OCI-LY1 (cell line): ENCODE data around the gene PSME3.

Experiments used
- EZH2 ChIP-seq: fragments of 200-600 bp; sonication (generic), shearing (Covaris generic); IDR thresholded peaks from 2 replicates; pipeline ENCODE4 v1.8.0; 2017; ENCODE audit warnings: borderline replicate concordance, mixed run types, mild to moderate bottlenecking, antibody characterized with exemption, low read length, moderate library complexity, mixed read lengths
- TF ChIP-seq, protein P1 (sequence below): fragments of 200-600 bp; sonication (generic), shearing (Covaris generic); IDR thresholded peaks from 2 replicates; pipeline ENCODE4 v1.5.1; 2017; ENCODE audit warnings: mild to moderate bottlenecking, antibody characterized with exemption, low read length, moderate library complexity, mixed read lengths

DNA sequence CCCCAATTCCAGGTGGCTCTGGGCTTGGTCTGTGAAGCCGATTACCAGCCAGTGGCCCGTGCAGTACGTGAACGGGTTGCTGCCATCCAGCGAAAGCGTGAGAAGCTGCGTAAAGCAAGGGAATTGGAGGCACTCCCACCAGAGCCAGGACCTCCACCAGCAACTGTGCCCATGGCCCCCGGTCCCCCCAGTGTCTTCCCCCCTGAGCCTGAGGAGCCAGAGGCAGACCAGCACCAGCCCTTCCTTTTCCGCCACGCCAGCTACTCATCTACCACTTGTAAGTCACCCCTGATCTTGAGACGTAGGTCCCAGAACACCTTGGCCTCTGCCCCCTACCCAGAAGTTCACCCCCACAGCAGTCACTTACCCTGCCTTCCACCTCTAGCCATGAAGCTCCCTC, 45.9 kb upstream of the PSME3 start:
- TF ChIP-seq EZH2, result no peak
- TF ChIP-seq, protein P1, sequence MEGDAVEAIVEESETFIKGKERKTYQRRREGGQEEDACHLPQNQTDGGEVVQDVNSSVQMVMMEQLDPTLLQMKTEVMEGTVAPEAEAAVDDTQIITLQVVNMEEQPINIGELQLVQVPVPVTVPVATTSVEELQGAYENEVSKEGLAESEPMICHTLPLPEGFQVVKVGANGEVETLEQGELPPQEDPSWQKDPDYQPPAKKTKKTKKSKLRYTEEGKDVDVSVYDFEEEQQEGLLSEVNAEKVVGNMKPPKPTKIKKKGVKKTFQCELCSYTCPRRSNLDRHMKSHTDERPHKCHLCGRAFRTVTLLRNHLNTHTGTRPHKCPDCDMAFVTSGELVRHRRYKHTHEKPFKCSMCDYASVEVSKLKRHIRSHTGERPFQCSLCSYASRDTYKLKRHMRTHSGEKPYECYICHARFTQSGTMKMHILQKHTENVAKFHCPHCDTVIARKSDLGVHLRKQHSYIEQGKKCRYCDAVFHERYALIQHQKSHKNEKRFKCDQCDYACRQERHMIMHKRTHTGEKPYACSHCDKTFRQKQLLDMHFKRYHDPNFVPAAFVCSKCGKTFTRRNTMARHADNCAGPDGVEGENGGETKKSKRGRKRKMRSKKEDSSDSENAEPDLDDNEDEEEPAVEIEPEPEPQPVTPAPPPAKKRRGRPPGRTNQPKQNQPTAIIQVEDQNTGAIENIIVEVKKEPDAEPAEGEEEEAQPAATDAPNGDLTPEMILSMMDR, result no peak
